Prostate gland (tissue), 2 donors: ENCODE results near the gene SUSD2.
A peak's percentile ranks its signal among the peaks of the same experiment; 100 is the strongest.

Experiments
- CTCF ChIP-seq, 4 experiments: fragments of 200-600 bp in 2 of 4; fragments of 450-650 bp in 2 of 4; sonication (generic) in 2 of 4; IDR thresholded peaks; 1 replicate in 3 of 4; 2 replicates in 1 of 4; pipeline ENCODE4 v1.5.1; 2016 to 2019; ENCODE audit warnings: antibody characterized with exemption in 4 of 4, mild to moderate bottlenecking in 2 of 4, moderate library complexity in 2 of 4
- POLR2A ChIP-seq: fragments of 450-650 bp; IDR thresholded peaks from one replicate; pipeline ENCODE4 v1.6.1; 2016; ENCODE audit warnings: antibody characterized with exemption, mild to moderate bottlenecking

DNA sequence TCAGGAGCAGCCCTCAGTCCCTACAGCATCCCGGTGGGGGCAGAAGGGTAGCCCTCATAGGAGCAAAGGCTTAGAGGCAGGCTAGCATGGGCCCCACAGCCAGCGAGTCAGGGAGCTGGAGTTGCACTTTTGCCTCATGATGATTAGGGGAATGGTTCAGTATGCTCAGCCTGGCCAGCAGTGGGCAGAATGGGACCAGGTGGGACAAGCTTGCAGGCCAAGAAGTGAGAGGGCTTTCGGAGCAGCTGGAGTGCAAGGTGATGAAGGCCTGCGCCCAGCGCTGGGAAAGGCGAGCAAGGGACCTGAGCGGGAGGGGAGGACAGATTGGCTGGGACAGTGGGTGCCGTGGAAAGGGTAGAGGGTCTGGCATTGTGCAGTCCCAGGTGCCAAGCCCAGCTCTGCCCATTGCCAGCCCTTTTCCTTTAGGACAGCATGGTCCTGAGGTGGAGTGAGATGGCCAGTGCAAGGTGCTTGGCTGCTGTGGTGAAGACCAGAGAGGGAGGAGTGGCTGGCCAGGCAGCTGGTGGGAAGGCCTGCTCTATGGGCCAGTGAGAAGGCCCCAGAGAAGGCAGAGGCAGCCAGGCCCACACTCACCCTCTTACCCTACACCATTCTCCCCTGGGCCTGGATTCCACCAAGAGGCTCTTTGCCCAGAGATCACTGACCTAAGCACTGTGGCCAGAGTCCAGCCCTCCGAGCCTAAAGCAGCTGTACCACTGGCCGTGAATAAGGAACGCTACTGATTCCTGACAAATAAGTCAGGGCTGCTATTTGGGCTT lies 47.9 kb upstream of the SUSD2 start:
- TF ChIP-seq CTCF (IDR thresholded peaks at IDR 0.05) (peak in 1 of 4 experiments; percentile 37), POLR2A (no peak)
